ENCODE results near the gene SORBS2.
"Not testable (repeated sequence)": the region's sequence is repeated elsewhere in the genome, so short reads cannot be mapped to it uniquely, and the experiment has no call there.

Gene SORBS2

GRCh38 chr4:185585211-185585610, 226.8 kb downstream of the SORBS2 start:
- no peak for DNase-seq (ENCODE audit: low read depth)

- DNase-seq (ENCODE audit: low read depth) = no peak
Observed at GRCh38 chr4:185583813-185584212, 228.2 kb downstream of the SORBS2 start.

GRCh38 chr4:185582651-185583400, 229.2 kb downstream of the SORBS2 start:
- DNase-seq (ENCODE audit: low read depth) = no peak

GRCh38 chr4:185580699-185581098, 231.3 kb downstream of the SORBS2 start:
- no peak for DNase-seq (ENCODE audit: low read depth)

GRCh38 chr4:185578284-185578683, 233.7 kb downstream of the SORBS2 start:
- DNase-seq (ENCODE audit: low read depth) = no peak

- no peak for DNase-seq (ENCODE audit: low read depth)
Observed at GRCh38 chr4:185576962-185577950, 234.7 kb downstream of the SORBS2 start.

- DNase-seq (ENCODE audit: low read depth) = no peak
Observed at GRCh38 chr4:185576314-185576961, 235.6 kb downstream of the SORBS2 start.

- DNase-seq (ENCODE audit: low read depth) = no peak
Observed at GRCh38 chr4:185573651-185574199, 238.3 kb downstream of the SORBS2 start.

GRCh38 chr4:185570727-185571126, 241.3 kb downstream of the SORBS2 start:
- DNase-seq (ENCODE audit: low read depth) = no peak

GRCh38 chr4:185567381-185568376, 244.3 kb downstream of the SORBS2 start:
- no peak for DNase-seq (ENCODE audit: low read depth)

- DNase-seq (ENCODE audit: low read depth) = no peak
Observed at GRCh38 chr4:185566972-185567371, 245.0 kb downstream of the SORBS2 start.

- no peak for DNase-seq (ENCODE audit: low read depth)
Observed at GRCh38 chr4:185566425-185566824, 245.6 kb downstream of the SORBS2 start.

GRCh38 chr4:185565696-185566095, 246.3 kb downstream of the SORBS2 start:
- no peak for DNase-seq (ENCODE audit: low read depth)

GRCh38 chr4:185564349-185564748, 247.6 kb downstream of the SORBS2 start:
- no peak for DNase-seq (ENCODE audit: low read depth)

GRCh38 chr4:185562531-185562930, 249.5 kb downstream of the SORBS2 start:
- DNase-seq (ENCODE audit: low read depth) = no peak

- DNase-seq (ENCODE audit: low read depth) = no peak
Observed at GRCh38 chr4:185560316-185560715, 251.7 kb downstream of the SORBS2 start.

GRCh38 chr4:185559915-185560281, 252.1 kb downstream of the SORBS2 start:
- no peak for DNase-seq (ENCODE audit: low read depth)

- not testable (repeated sequence) for DNase-seq (ENCODE audit: low read depth)
Observed at GRCh38 chr4:185559251-185559914, 252.6 kb downstream of the SORBS2 start.

GRCh38 chr4:185554365-185555126, 257.4 kb downstream of the SORBS2 start:
- DNase-seq (ENCODE audit: low read depth) = no peak

- no peak for DNase-seq (ENCODE audit: low read depth)
Observed at GRCh38 chr4:185552254-185552653, 259.7 kb downstream of the SORBS2 start.

All from stimulated activated CD4-positive, alpha-beta T cell treated with anti-CD3 and anti-CD28 coated beads, Interleukin-2, amount 100 ng/mL, for 4 hours (primary cell).